PFSK-1 (cell line): Measurements from ENCODE around the gene SYCE3.

Experiments used
- POLR2AphosphoS5 ChIP-seq: IDR thresholded peaks from 2 replicates; pipeline ENCODE4 v1.6.1; 2012; ENCODE audit warnings: low read depth, mild to moderate bottlenecking, control low read depth, low read length, moderate library complexity
- REST ChIP-seq, 2 experiments: IDR thresholded peaks; 2 replicates each; pipeline versions ENCODE4 v1.6.1 to v1.8.0; 2011 to 2012; ENCODE audit warnings: low read depth in 2 of 2, low read length in 2 of 2, control low read depth in 1 of 2, inconsistent platforms in 1 of 2, mild to moderate bottlenecking in 1 of 2, moderate library complexity in 1 of 2; ENCODE audit not compliant: insufficient read depth in 1 of 2
- TAF1 ChIP-seq: IDR thresholded peaks from 2 replicates; pipeline ENCODE4 v1.6.1; 2012; ENCODE audit warnings: low read length, control low read depth, borderline replicate concordance; ENCODE audit not compliant: insufficient read depth

- TF ChIP-seq POLR2AphosphoS5, result no peak
- TF ChIP-seq REST (IDR thresholded peaks at IDR 0.05; ENCODE audit: insufficient read depth in 1 of 2, low read depth in 2 of 2, low read length in 2 of 2), result no peak
- TF ChIP-seq TAF1, result no peak
Measured at GRCh38 chr22:50519151-50519550, 43.6 kb downstream of the SYCE3 start.
